ENCODE measurements around the gene CCNYL1.
"Not testable (repeated sequence)": the region's sequence is repeated elsewhere in the genome, so short reads cannot be mapped to it uniquely, and the experiment has no call there.

CCNYL1 gene

GRCh38 chr2:207734264-207734635 lies 22.8 kb downstream of the CCNYL1 start:
- DNase-seq (ENCODE audit: low read depth in 2 of 2, low spot score in 1 of 2) = no peak

GRCh38 chr2:207734636-207735512 lies 23.4 kb downstream of the CCNYL1 start:
- DNase-seq (ENCODE audit: low read depth in 2 of 2, low spot score in 1 of 2) = no peak

GRCh38 chr2:207735513-207735859 lies 24.0 kb downstream of the CCNYL1 start:
- not testable (repeated sequence) for DNase-seq (ENCODE audit: low read depth in 2 of 2, low spot score in 1 of 2)

- no peak for DNase-seq (ENCODE audit: low read depth in 2 of 2, low spot score in 1 of 2)
Measured at GRCh38 chr2:207743514-207743913, 32.1 kb downstream of the CCNYL1 start.

- no peak for DNase-seq (ENCODE audit: low read depth in 2 of 2, low spot score in 1 of 2)
Measured at GRCh38 chr2:207744050-207744449, 32.6 kb downstream of the CCNYL1 start.

- DNase-seq (ENCODE audit: low read depth in 2 of 2, low spot score in 1 of 2) = no peak
Measured at GRCh38 chr2:207744451-207744850, 33.0 kb downstream of the CCNYL1 start.

- no peak for DNase-seq (ENCODE audit: low read depth in 2 of 2, low spot score in 1 of 2)
Measured at GRCh38 chr2:207746131-207746530, 34.7 kb downstream of the CCNYL1 start.

GRCh38 chr2:207747653-207748560 lies 36.5 kb downstream of the CCNYL1 start:
- DNase-seq (ENCODE audit: low read depth in 2 of 2, low spot score in 1 of 2) = no peak

- DNase-seq (ENCODE audit: low read depth in 2 of 2, low spot score in 1 of 2) = no peak
Measured at GRCh38 chr2:207748993-207749392, 37.6 kb downstream of the CCNYL1 start.

GRCh38 chr2:207749873-207750272 lies 38.4 kb downstream of the CCNYL1 start:
- no peak for DNase-seq (ENCODE audit: low read depth in 2 of 2, low spot score in 1 of 2)

- no peak for DNase-seq (ENCODE audit: low read depth in 2 of 2, low spot score in 1 of 2)
Measured at GRCh38 chr2:207750345-207750744, 38.9 kb downstream of the CCNYL1 start.

GRCh38 chr2:207750876-207751275 lies 39.4 kb downstream of the CCNYL1 start:
- DNase-seq (ENCODE audit: low read depth in 2 of 2, low spot score in 1 of 2) = no peak

GRCh38 chr2:207753688-207754087 lies 42.2 kb downstream of the CCNYL1 start:
- DNase-seq (ENCODE audit: low read depth in 2 of 2, low spot score in 1 of 2) = not testable (repeated sequence)

GRCh38 chr2:207754498-207755383 lies 43.3 kb downstream of the CCNYL1 start:
- DNase-seq (ENCODE audit: low read depth in 2 of 2, low spot score in 1 of 2) = no peak

- DNase-seq (ENCODE audit: low read depth in 2 of 2, low spot score in 1 of 2) = no peak
Measured at GRCh38 chr2:207758025-207758424, 46.6 kb downstream of the CCNYL1 start.

- DNase-seq (ENCODE audit: low read depth in 2 of 2, low spot score in 1 of 2) = no peak
Measured at GRCh38 chr2:207759890-207760289, 48.5 kb downstream of the CCNYL1 start.

GRCh38 chr2:207760453-207760852 lies 49.0 kb downstream of the CCNYL1 start:
- DNase-seq (ENCODE audit: low read depth in 2 of 2, low spot score in 1 of 2) = no peak

GRCh38 chr2:207761426-207761825 lies 50.0 kb downstream of the CCNYL1 start:
- not testable (repeated sequence) for DNase-seq (ENCODE audit: low read depth in 2 of 2, low spot score in 1 of 2)

- no peak for DNase-seq (ENCODE audit: low read depth in 2 of 2, low spot score in 1 of 2)
Measured at GRCh38 chr2:207762146-207762545, 50.7 kb downstream of the CCNYL1 start.

- DNase-seq (ENCODE audit: low read depth in 2 of 2, low spot score in 1 of 2) = no peak
Measured at GRCh38 chr2:207763303-207763917, 52.0 kb downstream of the CCNYL1 start.

All from stimulated activated CD8-positive, alpha-beta memory T cell treated with anti-CD3 and anti-CD28 coated beads, Interleukin-4, amount 100 ng/mL, for 1 hour (primary cell).